ENCODE measurements around the gene FOXP2. TPM values are rescaled to one million over a fixed set of nuclear protein-coding genes. Genes with fewer than 3 reads are reported as not detected.
A peak's percentile ranks its signal among the peaks of the same experiment; 100 is the strongest.

FOXP2 gene
- total and polyA plus RNA-seq, 2 of the 4 experiments (the other 2 are of a cell fraction): 0.89 to 1.1 TPM

GRCh38 chr7:114715907-114716306, 301.3 kb downstream of the FOXP2 start:
- ATAC-seq (ENCODE audit: low read depth): no peak
- Histone ChIP-seq H3K27me3 (ENCODE audit: control insufficient read depth, insufficient read depth, low read length) (no peaks in the 10 kb centered on the region), H2AFZ (replicated peaks; ENCODE audit: low read length, poor library complexity) (no peak overlapping the region), H3K9ac (ENCODE audit: low read depth, low read length) (no peak overlapping the region), H3K4ac (ENCODE audit: low read depth, low read length) (no peak overlapping the region), H4K20me1 (ENCODE audit: insufficient read depth, low read length) (no peaks in the 10 kb centered on the region), H2BK120ac (ENCODE audit: low read depth, low read length) (no peak overlapping the region), H3K9me1 (ENCODE audit: insufficient read depth, low read length) (no peaks in the 10 kb centered on the region), H3K18ac (ENCODE audit: low read depth, low read length) (no peak overlapping the region), H2BK5ac (ENCODE audit: low read depth, low read length, poor library complexity, severe bottlenecking) (no peak overlapping the region), H3K14ac (replicated peaks; ENCODE audit: low read depth, low read length) (no peak overlapping the region), H3K27ac (ENCODE audit: insufficient read depth, low read length) (no peak overlapping the region), H3K79me1 (ENCODE audit: low read depth in 1 of 2, low read length in 2 of 2) (no peaks in the 10 kb centered on the region), H3K4me2 (ENCODE audit: low read depth, low read length) (no peak overlapping the region), H2BK15ac (ENCODE audit: low read depth, low read length) (no peak overlapping the region), H2AK5ac (ENCODE audit: low read depth, low read length) (no peak overlapping the region), H3K9me3 (ENCODE audit: control insufficient read depth, insufficient read depth, low read length) (no peaks in the 10 kb centered on the region), H3K4me1 (ENCODE audit: control insufficient read depth, insufficient read depth, low read length) (no peaks in the 10 kb centered on the region), H3K56ac (ENCODE audit: extremely low read depth, insufficient read depth, low read length) (no peak overlapping the region), H3K36me3 (ENCODE audit: control insufficient read depth, insufficient read depth, low read length) (no peaks in the 10 kb centered on the region), H2AK9ac (replicated peaks; ENCODE audit: low read depth, low read length, poor library complexity) (no peak overlapping the region), H3K23ac (ENCODE audit: low read depth, low read length) (no peak overlapping the region), H4K8ac (ENCODE audit: low read depth in 2 of 2, low read length in 2 of 2) (no peak overlapping the region), H4K91ac (ENCODE audit: insufficient read depth, low read depth, low read length) (no peak overlapping the region), H2BK20ac (ENCODE audit: low read depth, low read length) (no peak overlapping the region), H4K5ac (ENCODE audit: low read depth, low read length) (no peak overlapping the region), H3K4me3 (ENCODE audit: insufficient read depth, low read depth, low read length) (no peak overlapping the region)
- no TSS peak for BruUV-seq (replicated peaks)
- intact Hi-C loops (cut with micrococcal nuclease): no loop called here
- dilution Hi-C loops (cut with HindIII; ENCODE audit: low sequenced_read_pairs, unreplicated experiment): no loop called here
- POLR2A ChIA-PET (ENCODE audit: unreplicated experiment): no interaction called here
- no peak for TF ChIP-seq CEBPB (IDR thresholded peaks at IDR 0.05; ENCODE audit: low read depth, low read length)
- DNase-seq: peak; percentile 61
- CTCF ChIA-PET: no interaction called here
- in situ Hi-C loops (cut with MboI; ENCODE audit: low sequenced_read_pairs): no loop called here
- no CpG with 5 or more reads among the region's 3 CpGs for WGBS, 2 experiments (ENCODE audit: extremely low coverage in 2 of 2, insufficient read length in 1 of 2)

Measured in IMR-90 (cell line).